HepG2 (cell line): ENCODE data around the gene CAPN11. TPM values are rescaled to one million over a fixed set of nuclear protein-coding genes. Genes with fewer than 3 reads are reported as not detected.

ENCODE experiments used
- CBFB ChIP-seq: sonication (generic); formaldehyde crosslinking; IDR thresholded peaks from 2 replicates; pipeline ENCODE4 v1.4.0; 2020; ENCODE audit warnings: missing genetic modification reagents
- CEBPB ChIP-seq: IDR thresholded peaks from 2 replicates; pipeline ENCODE4 v1.6.1; 2011; ENCODE audit warnings: low read depth, low read length, improper control_type of control experiment, borderline replicate concordance
- FOSL2 ChIP-seq: sonication (generic); formaldehyde crosslinking; IDR thresholded peaks from 2 replicates; pipeline ENCODE4 v1.4.0; 2020; ENCODE audit warnings: missing genetic modification reagents
- HES4 ChIP-seq: sonication (generic); formaldehyde crosslinking; IDR thresholded peaks from 2 replicates; pipeline ENCODE4 v1.9.0; 2021; ENCODE audit warnings: mild to moderate bottlenecking, missing genetic modification reagents, borderline replicate concordance
- HIC2 ChIP-seq: sonication (generic); formaldehyde crosslinking; IDR thresholded peaks from 2 replicates; pipeline ENCODE4 v1.9.0; 2022; ENCODE audit warnings: low read depth, missing genetic modification reagents
- MAX ChIP-seq: IDR thresholded peaks from 2 replicates; pipeline ENCODE4 v1.6.1; 2012; ENCODE audit warnings: inconsistent platforms
- NCOR1 ChIP-seq: fragments of 200-600 bp; sonication (generic); IDR thresholded peaks from 2 replicates; pipeline ENCODE4 v1.7.0; 2017; ENCODE audit warnings: antibody characterized with exemption, low read length, borderline replicate concordance
- POGK ChIP-seq: sonication (generic); formaldehyde crosslinking; conservative IDR thresholded peaks from 2 replicates; pipeline ENCODE4 v1.8.0; 2022; ENCODE audit warnings: mild to moderate bottlenecking, moderate library complexity, missing genetic modification reagents
- RARG ChIP-seq: sonication (generic); formaldehyde crosslinking; IDR thresholded peaks from 2 replicates; pipeline ENCODE4 v1.4.0; 2020; ENCODE audit warnings: low read depth, mild to moderate bottlenecking, missing genetic modification reagents
- RBAK ChIP-seq: sonication (generic); formaldehyde crosslinking; IDR thresholded peaks from 2 replicates; pipeline ENCODE4 v1.5.1; 2020; ENCODE audit warnings: mild to moderate bottlenecking, missing genetic modification reagents
- REPIN1 ChIP-seq: sonication (generic); formaldehyde crosslinking; IDR thresholded peaks from 2 replicates; pipeline ENCODE4 v1.8.0; 2022; ENCODE audit warnings: missing genetic modification reagents, low read depth, mild to moderate bottlenecking, borderline replicate concordance
- SMYD3 ChIP-seq: sonication (generic); formaldehyde crosslinking; IDR thresholded peaks from 2 replicates; pipeline ENCODE4 v1.8.1; 2023; ENCODE audit warnings: mild to moderate bottlenecking, missing genetic modification reagents
- TBL1XR1 ChIP-seq: fragments of 150-350 bp; IDR thresholded peaks from 2 replicates; pipeline ENCODE4 v1.6.1; 2014; ENCODE audit warnings: borderline replicate concordance, low read length; ENCODE audit not compliant: partially characterized antibody
- TBX3 ChIP-seq: fragments of 450-650 bp; IDR thresholded peaks from 2 replicates; pipeline ENCODE4 v1.6.1; 2017; ENCODE audit warnings: antibody characterized with exemption, mild to moderate bottlenecking, inconsistent platforms, borderline replicate concordance
- ZFP82 ChIP-seq: sonication (generic); formaldehyde crosslinking; IDR thresholded peaks from 2 replicates; pipeline ENCODE4 v1.5.1; 2020; ENCODE audit warnings: mild to moderate bottlenecking, missing genetic modification reagents, borderline replicate concordance
- ZNF234 ChIP-seq: sonication (generic); formaldehyde crosslinking; conservative IDR thresholded peaks from 2 replicates; pipeline ENCODE4 v1.5.1; 2020; ENCODE audit warnings: mild to moderate bottlenecking, missing genetic modification reagents
- ZNF3 ChIP-seq: IDR thresholded peaks from 2 replicates; pipeline ENCODE4 v1.7.0; 2017; ENCODE audit warnings: inconsistent platforms
- ZNF616 ChIP-seq: sonication (generic); formaldehyde crosslinking; IDR thresholded peaks from 2 replicates; pipeline ENCODE4 v1.5.0; 2020; ENCODE audit warnings: low read depth, mild to moderate bottlenecking, missing genetic modification reagents
- ZNF710 ChIP-seq: sonication (generic); formaldehyde crosslinking; IDR thresholded peaks from 2 replicates; pipeline ENCODE4 v1.5.0; 2020; ENCODE audit warnings: mild to moderate bottlenecking, missing genetic modification reagents, borderline replicate concordance
- ZNF713 ChIP-seq: sonication (generic); formaldehyde crosslinking; IDR thresholded peaks from 2 replicates; pipeline ENCODE4 v1.4.0; 2020; ENCODE audit warnings: mild to moderate bottlenecking, missing genetic modification reagents
- ZNF720 ChIP-seq: sonication (generic); formaldehyde crosslinking; IDR thresholded peaks from 2 replicates; pipeline ENCODE4 v1.4.0; 2020; ENCODE audit warnings: missing genetic modification reagents
- ZNF766 ChIP-seq: sonication (generic); formaldehyde crosslinking; IDR thresholded peaks from 2 replicates; pipeline ENCODE4 v1.5.0; 2020; ENCODE audit warnings: missing genetic modification reagents, borderline replicate concordance
- ZNF891 ChIP-seq: sonication (generic); formaldehyde crosslinking; IDR thresholded peaks from 2 replicates; pipeline ENCODE4 v1.5.0; 2020; ENCODE audit warnings: mild to moderate bottlenecking, missing genetic modification reagents
- polyA plus RNA-seq, 8 experiments: library from polyadenylated mRNA; depleted of rRNA in 3 of 8; stranded (reverse) in 7 of 8; unstranded in 1 of 8; fragments of >200 nt; fragmentation: Illumina TruSeq in 4 of 8; extraction: Trizol in 4 of 8; gene quantifications; 2 replicates each; pipeline versions ENCODE4 v1.2.1 to v1.2.3, GENCODE V29; 2011 to 2016; ENCODE audit warnings: low read depth in 4 of 8, missing spikeins in 1 of 8, mixed read lengths in 1 of 8; ENCODE audit not compliant: insufficient read depth in 1 of 8
- total RNA-seq, 5 experiments: library from RNA; depleted of rRNA; stranded (reverse); fragments of >200 nt; fragmentation: Illumina TruSeq; extraction: Trizol; gene quantifications; 2 replicates each; pipeline ENCODE4 v1.2.3, GENCODE V29; 2016; ENCODE audit warnings: low read depth in 1 of 5
- TF ChIP-seq, protein P1 (sequence below): sonication (generic); formaldehyde crosslinking; IDR thresholded peaks from 2 replicates; pipeline ENCODE4 v1.5.0; 2020; ENCODE audit warnings: missing genetic modification reagents, mild to moderate bottlenecking, borderline replicate concordance

Gene CAPN11
- total and polyA plus RNA-seq, 2 of the 13 experiments (the other 11 are each of a cell fraction or from before 2014, with no cell fraction given), result 0.07 to 0.11 TPM

DNA sequence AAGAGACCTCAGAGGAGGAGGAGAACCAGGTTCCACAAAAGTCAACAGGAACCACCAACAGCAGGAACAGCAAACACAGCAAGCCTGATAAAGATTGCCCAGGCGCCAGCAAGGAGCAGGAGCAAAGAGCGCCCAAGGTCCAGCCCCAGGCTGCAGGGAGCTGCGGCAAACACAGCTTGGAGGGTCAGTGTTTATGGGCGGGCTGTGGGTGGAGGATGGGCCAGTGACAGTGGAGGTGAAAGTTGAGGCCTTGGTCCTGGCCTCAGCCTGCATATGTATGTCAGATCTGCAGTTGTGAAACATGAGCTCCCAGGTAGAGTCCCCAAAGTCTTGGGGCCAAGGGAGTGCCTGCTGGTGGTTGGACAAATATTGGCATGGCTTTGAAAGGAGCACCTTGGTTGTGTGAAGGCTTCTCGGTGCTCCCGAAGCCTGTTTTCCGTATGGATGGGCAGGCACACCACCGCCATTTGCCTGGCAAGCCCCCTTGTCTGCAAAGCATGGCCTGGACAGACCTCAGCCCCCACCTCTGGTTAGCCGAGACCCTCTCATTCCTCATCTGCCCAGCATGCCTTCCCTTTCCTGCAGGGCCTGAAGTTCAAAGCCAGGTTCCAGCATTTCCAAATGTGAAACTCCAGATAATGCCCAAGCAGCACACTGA, 2.0 kb upstream of the CAPN11 start (continued):
- TF ChIP-seq CBFB (CRISPR knock-in tag) (peak; percentile 74), ZNF234 (CRISPR knock-in tag) (peak; percentile 42; the same call in 1 of the 2 replicates), ZNF616 (CRISPR knock-in tag) (peak; percentile 71; the same call in 1 of the 2 replicates), RARG (CRISPR knock-in tag) (no peak), HES4 (CRISPR knock-in tag) (no peak; the same call in 1 of the 2 replicates), HIC2 (peak; percentile 85), NCOR1 (peak; percentile 65; the same call in 1 of the 2 replicates), ZNF720 (no peak), TBL1XR1 (peak; percentile 68), SMYD3 (CRISPR knock-in tag) (peak; percentile 90; the same call in 1 of the 2 replicates), POGK (CRISPR knock-in tag) (peak; percentile 100), REPIN1 (CRISPR knock-in tag) (peak; percentile 98), CEBPB (peak; percentile 82), ZNF766 (0 out of 2 replicates have a peak, but pooled peaks have one; percentile 3), ZNF713 (CRISPR knock-in tag) (peak; percentile 62; the same call in 1 of the 2 replicates), ZFP82 (CRISPR knock-in tag) (no peak), FOSL2 (peak; percentile 58; the same call in 1 of the 2 replicates), ZNF891 (CRISPR knock-in tag) (peak; percentile 91), MAX (peak; percentile 67), ZNF710 (CRISPR knock-in tag) (peak; percentile 99), TBX3 (no peak), RBAK (CRISPR knock-in tag) (no peak; the same call in 1 of the 2 replicates), ZNF3 (CRISPR knock-in tag) (peak; percentile 16; the same call in 1 of the 2 replicates)
- TF ChIP-seq, protein P1, sequence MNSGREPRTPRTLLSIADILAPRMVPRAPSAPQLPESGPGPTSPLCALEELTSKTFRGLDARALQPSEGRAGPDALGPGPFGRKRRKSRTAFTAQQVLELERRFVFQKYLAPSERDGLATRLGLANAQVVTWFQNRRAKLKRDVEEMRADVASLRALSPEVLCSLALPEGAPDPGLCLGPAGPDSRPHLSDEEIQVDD (CRISPR knock-in tag), result no peak; the same call in 1 of the 2 replicates
